Ascending aorta (tissue), 2 donors: ENCODE results near the gene METTL4. TPM values are rescaled to one million over a fixed set of nuclear protein-coding genes. Genes with fewer than 3 reads are reported as not detected.

Experiments used
- DNase-seq, 2 donors: peaks; one replicate each; pipeline ENCODE4 v3.0.0-alpha.2; 2019; ENCODE audit warnings: low spot score in 2 of 2
- H3K27ac ChIP-seq, 2 donors: fragments of 200-600 bp; sonication (generic); one replicate each; pipeline ENCODE4 v1.5.1; 2016 to 2017; ENCODE audit warnings: mild to moderate bottlenecking in 1 of 2
- H3K27me3 ChIP-seq: fragments of 200-600 bp; sonication (generic); one replicate; pipeline ENCODE4 v1.5.1; 2017
- H3K36me3 ChIP-seq, 2 donors: fragments of 200-600 bp; sonication (generic); one replicate each; pipeline ENCODE4 v1.5.1; 2016
- H3K4me1 ChIP-seq, 2 donors: fragments of 200-600 bp; sonication (generic); one replicate each; pipeline ENCODE4 v1.5.1; 2016 to 2017; ENCODE audit warnings: mild to moderate bottlenecking in 1 of 2
- H3K4me3 ChIP-seq, 2 donors: fragments of 200-600 bp; sonication (generic); one replicate each; pipeline ENCODE4 v1.5.1; 2016 to 2017; ENCODE audit warnings: mild to moderate bottlenecking in 1 of 2
- H3K9me3 ChIP-seq, 2 donors: fragments of 200-600 bp; sonication (generic); one replicate each; pipeline ENCODE4 v1.5.1; 2016
- CTCF ChIP-seq, 3 experiments: fragments of 200-600 bp in 2 of 3; fragments of 450-650 bp in 1 of 3; sonication (generic) in 2 of 3; IDR thresholded peaks; one replicate each; pipeline ENCODE4 v1.5.1; 2016 to 2019; ENCODE audit warnings: antibody characterized with exemption in 3 of 3, mild to moderate bottlenecking in 1 of 3, moderate library complexity in 1 of 3
- intact Hi-C: fragments of 100-400 bp; cut with DNase I; formaldehyde crosslinking; loops from one replicate; pipeline ENCODE4 v1.15.1; 2023
- total RNA-seq: library from RNA; depleted of rRNA; stranded (reverse); fragments of >200 nt; gene quantifications from one replicate; pipeline ENCODE4 v1.1.0, GENCODE V29; 2016

Gene METTL4
- total RNA-seq, 1 donor from 2014 or later, result not detected

GRCh38 chr18:2512059-2512458 lies 59.2 kb downstream of the METTL4 start:
- Histone ChIP-seq H3K9me3 (no peaks in the 10 kb centered on the region), H3K4me3 (no peak overlapping the region), H3K27me3 (no peaks in the 10 kb centered on the region), H3K27ac (no peak overlapping the region), H3K36me3 (no peaks in the 10 kb centered on the region), H3K4me1 (no peaks in the 10 kb centered on the region)
- DNase-seq, result no peak
- intact Hi-C loops, result no loop called here
- no peak for TF ChIP-seq CTCF (IDR thresholded peaks at IDR 0.05)

GRCh38 chr18:2511451-2511850 lies 59.9 kb downstream of the METTL4 start:
- DNase-seq, result no peak
- Histone ChIP-seq H3K27me3 (no peaks in the 10 kb centered on the region), H3K9me3 (no peaks in the 10 kb centered on the region), H3K27ac (no peak overlapping the region), H3K4me3 (no peak overlapping the region), H3K36me3 (no peaks in the 10 kb centered on the region), H3K4me1 (no peaks in the 10 kb centered on the region)
- TF ChIP-seq CTCF (IDR thresholded peaks at IDR 0.05), result no peak
- intact Hi-C loops, result no loop called here

- Histone ChIP-seq H3K27me3 (no peaks in the 10 kb centered on the region), H3K36me3 (no peaks in the 10 kb centered on the region), H3K27ac (no peak overlapping the region), H3K4me1 (no peaks in the 10 kb centered on the region), H3K4me3 (no peak overlapping the region), H3K9me3 (no peaks in the 10 kb centered on the region)
- intact Hi-C loops, result no loop called here
- TF ChIP-seq CTCF (IDR thresholded peaks at IDR 0.05), result no peak
- DNase-seq, result no peak
These were observed 60.9 kb downstream of the METTL4 start for GRCh38 chr18:2510416-2510815.

GRCh38 chr18:2508678-2509077 lies 62.6 kb downstream of the METTL4 start:
- intact Hi-C loops, result no loop called here

GRCh38 chr18:2508155-2508554 lies 63.1 kb downstream of the METTL4 start:
- no peak for DNase-seq
- Histone ChIP-seq H3K27ac (no peak overlapping the region), H3K4me1 (no peaks in the 10 kb centered on the region), H3K4me3 (no peak overlapping the region), H3K9me3 (no peaks in the 10 kb centered on the region), H3K36me3 (no peaks in the 10 kb centered on the region), H3K27me3 (no peaks in the 10 kb centered on the region)
- intact Hi-C loops, result no loop called here
- no peak for TF ChIP-seq CTCF (IDR thresholded peaks at IDR 0.05)

More at GRCh38 chr18:2508678-2509077, 62.6 kb downstream of the METTL4 start:
- no peaks in the 10 kb centered on the region for H3K27me3 ChIP-seq
- no peak for TF ChIP-seq CTCF (IDR thresholded peaks at IDR 0.05)
- H3K9me3 ChIP-seq, result no peaks in the 10 kb centered on the region
- no peak for DNase-seq
- no peak overlapping the region for H3K4me3 ChIP-seq
- no peaks in the 10 kb centered on the region for H3K4me1 ChIP-seq
- no peaks in the 10 kb centered on the region for H3K36me3 ChIP-seq
- no peak overlapping the region for H3K27ac ChIP-seq

GRCh38 chr18:2504642-2505041 lies 66.7 kb downstream of the METTL4 start:
- H3K27ac ChIP-seq, result no peak overlapping the region
- H3K27me3 ChIP-seq, result no peaks in the 10 kb centered on the region
- no peak overlapping the region for H3K4me3 ChIP-seq
- no peaks in the 10 kb centered on the region for H3K9me3 ChIP-seq
- no peak for DNase-seq
- no peaks in the 10 kb centered on the region for H3K4me1 ChIP-seq
- intact Hi-C loops, result no loop called here
- TF ChIP-seq CTCF (IDR thresholded peaks at IDR 0.05), result no peak
- no peaks in the 10 kb centered on the region for H3K36me3 ChIP-seq
